Left renal cortex interstitium (tissue), 4 donors: ENCODE measurements around the gene SH3D19. TPM values are rescaled to one million over a fixed set of nuclear protein-coding genes. Genes with fewer than 3 reads are reported as not detected.
"Not testable (repeated sequence)": the region's sequence is repeated elsewhere in the genome, so short reads cannot be mapped to it uniquely, and the experiment has no call there.

ENCODE experiments used
- DNase-seq, 4 donors: peaks; one replicate each; pipeline ENCODE4 v3.0.0-alpha.2; 2013; ENCODE audit warnings: low read depth in 4 of 4, low spot score in 2 of 4, missing footprints in 1 of 4
- polyA plus RNA-seq, 4 donors: library from polyadenylated mRNA; unstranded; fragments of 120-200 nt; gene quantifications; one replicate each; pipeline ENCODE4 v1.2.1, GENCODE V29; 2013; ENCODE audit not compliant: insufficient read length in 4 of 4

SH3D19 gene
- polyA plus RNA-seq, 4 donors: 25.3 to 34.8 (median 27.7) TPM

DNA sequence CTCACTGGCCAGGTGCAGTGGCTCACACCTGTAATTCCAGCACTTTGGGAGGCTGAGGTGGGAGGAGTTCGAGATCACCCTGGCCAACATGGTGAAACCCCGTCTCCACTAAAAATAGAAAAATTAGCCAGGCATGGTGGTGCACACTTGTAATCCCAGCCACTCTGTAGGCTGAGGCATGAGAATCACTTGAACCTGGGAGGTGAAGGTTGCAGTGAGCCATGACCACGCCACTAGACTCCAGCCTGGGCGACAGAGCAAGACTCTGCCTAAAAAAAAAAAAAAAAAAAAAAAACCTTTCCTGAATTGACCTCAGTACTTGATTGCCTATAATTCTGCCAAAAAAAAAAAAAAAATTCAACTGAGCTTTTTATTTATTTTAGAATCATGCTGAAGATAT is 3.2 kb downstream of the SH3D19 start:
- DNase-seq: not testable (repeated sequence)

GRCh38 chr4:151321586-151321985 is 3.8 kb downstream of the SH3D19 start:
- DNase-seq: no peak

DNA sequence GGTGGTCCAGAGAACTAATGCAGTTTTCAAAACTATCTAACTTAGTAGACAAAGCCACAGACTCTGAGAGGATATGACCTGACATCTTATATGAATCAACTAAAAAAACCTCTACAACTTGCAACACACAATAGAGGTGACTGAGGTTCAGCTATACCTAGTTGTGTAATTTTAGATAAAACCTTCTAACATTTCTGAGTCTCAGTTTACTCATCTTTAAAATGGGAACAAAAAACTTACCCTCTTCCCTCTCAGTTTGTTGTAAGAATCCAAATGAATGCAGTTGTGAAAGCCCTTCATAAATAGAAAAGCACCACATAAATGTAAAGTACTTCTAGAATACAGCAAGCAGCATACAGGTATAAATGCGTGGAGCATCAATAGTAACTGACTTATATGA is 5.9 kb downstream of the SH3D19 start:
- DNase-seq: no peak

DNA sequence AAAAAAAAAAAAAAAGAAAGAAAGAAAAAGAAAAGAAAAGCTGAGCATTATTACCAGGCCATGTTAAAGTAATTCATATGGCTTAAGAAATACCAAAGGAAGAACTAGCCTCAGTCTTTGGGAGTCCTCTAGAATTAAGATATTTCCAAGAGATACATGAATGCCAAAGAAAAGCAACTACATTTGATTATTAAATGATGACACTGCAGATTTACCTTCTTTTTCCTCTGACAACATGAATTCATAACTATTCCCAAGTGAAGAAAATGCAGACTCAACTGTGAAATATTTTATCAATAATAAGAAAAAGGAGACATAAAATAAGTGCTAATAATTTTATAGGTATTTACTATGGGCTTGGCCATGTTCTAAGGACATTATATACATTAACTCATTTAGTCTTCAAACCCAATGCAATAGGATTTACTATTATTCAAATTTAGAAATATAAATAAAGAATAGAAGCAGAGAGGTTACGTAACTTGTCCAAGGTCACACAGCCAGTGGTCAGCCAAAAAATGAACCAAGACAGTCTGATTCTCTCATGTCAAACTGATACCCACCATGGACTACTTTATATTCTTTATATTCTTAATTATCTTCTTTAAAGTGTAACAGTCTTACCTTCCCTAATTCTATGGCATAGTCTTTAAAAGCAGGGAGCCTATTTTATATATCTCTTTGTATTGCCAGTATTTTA is 6.9 kb downstream of the SH3D19 start:
- DNase-seq: no peak

DNA sequence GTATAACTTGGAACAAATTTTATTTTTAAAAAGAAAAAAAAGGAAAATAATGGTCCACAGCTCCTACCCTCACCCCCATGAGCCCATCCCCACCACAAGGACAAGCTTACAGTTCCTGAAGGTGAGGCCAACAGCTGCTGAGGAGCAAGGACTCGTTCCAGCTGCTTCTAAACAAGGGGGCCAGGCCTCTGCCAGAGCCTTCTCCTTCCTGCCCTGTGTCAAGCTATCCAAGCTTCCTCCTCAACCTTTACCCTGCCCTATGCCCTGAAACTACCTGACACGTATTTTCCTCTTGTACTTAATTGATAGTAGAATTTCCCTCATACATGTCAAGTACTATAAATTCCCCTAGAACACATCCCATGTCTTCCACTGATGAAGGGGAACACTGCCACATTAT is 8.8 kb downstream of the SH3D19 start:
- no peak for DNase-seq

- DNase-seq: no peak
These were observed 10.1 kb downstream of the SH3D19 start for GRCh38 chr4:151315212-151315886.

DNA sequence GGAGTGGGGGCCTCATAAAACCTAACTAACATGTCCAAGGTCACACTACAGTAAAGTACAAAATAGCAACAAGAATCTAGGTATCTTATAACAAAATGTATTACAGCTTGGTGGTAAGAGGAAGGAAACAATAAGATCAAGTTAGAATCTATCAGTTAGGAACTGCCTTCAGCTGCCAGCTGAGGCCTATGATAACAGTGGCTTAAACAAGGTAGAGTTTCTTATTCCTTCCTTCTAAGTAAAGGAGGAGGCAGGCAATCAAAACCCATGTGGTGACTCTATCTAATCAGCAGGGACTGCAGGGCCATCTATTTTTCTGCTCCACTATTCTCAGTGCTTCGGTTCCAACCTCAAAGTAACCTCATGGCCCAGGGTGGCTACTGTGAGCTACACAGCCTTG is 10.9 kb downstream of the SH3D19 start:
- DNase-seq: no peak

- DNase-seq: no peak
These were observed 11.4 kb downstream of the SH3D19 start for GRCh38 chr4:151314010-151314355.

GRCh38 chr4:151313306-151314009 is 11.9 kb downstream of the SH3D19 start:
- DNase-seq: no peak

DNA sequence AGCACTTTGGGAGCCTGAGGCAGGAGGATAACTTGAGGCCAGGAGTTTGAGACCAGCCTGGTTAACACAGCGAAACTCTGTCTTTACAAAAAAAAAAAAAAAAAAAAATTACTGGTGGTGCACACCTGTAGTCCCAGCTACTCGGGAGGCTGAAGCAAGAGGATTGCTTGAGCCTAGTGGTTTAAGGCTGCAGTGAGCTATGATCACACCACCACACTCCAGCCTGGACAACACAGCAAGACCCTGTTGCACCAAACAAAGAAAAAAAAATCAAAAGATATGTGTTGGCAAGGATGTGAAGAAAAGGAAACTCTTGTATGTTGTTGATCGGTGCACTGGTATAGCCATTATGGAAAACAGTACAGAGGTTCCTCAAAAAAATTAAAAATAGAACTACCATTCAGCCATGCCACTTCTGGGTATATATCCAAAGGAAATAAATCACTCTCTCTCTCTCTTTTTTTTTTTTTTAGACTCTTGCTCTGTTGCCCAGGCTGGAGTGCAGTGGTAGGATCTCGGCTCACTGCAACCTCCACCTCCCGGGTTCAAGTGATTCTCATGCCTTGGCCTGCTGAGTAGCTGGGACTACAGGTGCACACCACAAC is 15.2 kb downstream of the SH3D19 start:
- DNase-seq: no peak

DNA sequence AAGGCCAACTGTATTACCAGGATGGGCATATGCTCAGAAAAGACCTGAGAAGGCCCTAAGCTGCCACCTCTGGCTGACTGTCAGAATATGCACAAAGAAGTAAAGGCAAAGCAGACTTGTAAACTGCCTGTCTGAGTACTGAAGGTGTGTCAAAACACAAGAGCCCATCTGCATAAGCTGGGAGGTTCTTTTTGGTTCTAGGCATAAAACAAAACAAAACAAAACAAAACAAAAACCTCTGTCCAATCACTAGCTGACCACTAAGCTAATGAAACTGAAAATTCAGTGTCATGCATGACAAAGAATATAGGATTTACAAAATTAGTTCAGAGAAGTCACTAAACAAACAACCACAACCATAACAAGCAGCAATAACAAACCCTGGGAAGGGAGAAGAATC is 20.6 kb downstream of the SH3D19 start:
- no peak for DNase-seq

GRCh38 chr4:151304226-151304625 is 21.2 kb downstream of the SH3D19 start:
- no peak for DNase-seq

DNA sequence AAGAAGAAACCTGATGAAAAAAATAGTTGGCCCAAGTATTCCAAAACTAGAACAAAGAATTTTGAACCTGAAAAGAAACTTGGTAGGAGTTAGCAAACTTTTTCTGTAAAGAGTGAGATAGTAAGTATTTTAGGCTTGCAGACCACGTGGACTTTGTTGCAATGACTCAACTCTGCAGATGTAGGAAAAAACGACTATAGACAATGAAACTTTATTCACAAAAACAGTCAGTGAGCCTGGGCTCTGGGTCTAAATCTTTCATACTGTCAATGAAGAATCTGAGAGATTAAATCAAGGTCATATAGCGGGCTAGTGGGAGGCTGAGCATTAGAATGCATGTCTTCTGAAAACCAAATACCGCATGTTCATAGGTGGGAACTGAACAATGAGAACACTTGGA is 23.0 kb downstream of the SH3D19 start:
- no peak for DNase-seq

DNA sequence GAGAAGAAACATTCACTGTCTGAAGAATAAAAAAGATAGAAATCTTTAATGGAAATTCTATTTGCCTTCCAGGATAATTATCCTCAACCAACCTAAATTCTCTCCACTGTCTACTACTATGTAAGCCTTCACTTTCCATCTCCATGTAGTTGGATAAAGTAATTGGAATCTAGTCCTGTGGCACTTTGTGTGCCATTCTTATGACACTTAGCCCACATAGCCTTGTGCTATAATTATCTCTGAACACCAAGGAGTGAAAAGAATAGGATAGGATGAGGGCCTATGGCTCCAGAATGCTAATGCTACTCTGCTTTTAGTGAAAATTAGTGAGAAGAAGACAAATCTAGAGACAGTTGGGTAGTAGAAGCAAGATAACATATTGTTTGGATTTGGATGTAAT is 28.2 kb downstream of the SH3D19 start:
- no peak for DNase-seq

DNA sequence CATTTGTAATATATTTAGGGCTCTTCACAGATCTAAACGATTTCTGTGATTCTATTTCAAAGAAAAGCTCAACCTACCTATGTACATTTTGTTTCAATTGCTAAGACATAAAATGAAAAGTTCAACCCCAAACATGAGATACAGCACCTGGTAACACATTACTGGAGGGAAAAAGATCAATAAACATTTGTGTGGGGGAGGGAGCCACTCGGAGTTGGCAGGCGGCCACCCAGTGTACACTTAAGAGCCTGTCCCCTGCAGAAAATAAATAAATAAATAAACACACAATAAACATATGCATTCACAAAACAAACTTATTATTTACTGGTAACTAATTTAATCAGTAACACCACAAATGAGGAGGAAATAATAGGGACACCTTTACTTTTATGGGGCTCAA is 29.2 kb downstream of the SH3D19 start:
- DNase-seq: no peak

DNA sequence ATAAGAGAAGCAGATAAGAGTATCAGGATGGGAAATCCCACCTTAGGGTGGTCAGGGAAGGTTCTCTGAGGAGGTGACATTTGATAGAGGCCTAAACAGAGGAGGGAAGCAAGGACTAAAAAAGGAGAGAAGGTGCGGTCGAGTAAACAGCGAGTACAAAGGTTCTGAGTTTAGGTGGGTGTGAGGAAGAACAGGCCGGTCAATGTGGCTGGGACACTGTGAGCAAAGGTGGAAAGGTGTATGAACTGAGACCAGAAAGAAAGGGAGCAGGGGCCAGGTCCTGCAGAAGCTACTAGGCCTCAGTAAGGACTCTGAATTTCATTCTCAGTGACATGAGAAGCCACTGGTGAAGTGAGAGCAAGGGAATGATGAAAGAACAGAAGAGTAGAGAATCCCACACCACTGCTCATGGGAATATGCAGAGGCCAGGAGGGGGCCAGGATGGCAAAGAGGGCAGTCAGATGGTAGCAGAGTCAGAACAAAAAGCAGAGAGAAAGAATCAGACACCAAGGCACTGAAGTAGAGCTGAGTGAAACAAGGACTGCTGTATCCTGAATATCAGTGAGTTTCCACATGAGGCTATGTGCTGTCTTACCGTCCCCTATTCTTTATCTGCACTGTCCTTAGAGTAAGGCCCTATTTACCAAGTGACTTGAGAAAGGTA is 30.4 kb downstream of the SH3D19 start:
- no peak for DNase-seq

DNA sequence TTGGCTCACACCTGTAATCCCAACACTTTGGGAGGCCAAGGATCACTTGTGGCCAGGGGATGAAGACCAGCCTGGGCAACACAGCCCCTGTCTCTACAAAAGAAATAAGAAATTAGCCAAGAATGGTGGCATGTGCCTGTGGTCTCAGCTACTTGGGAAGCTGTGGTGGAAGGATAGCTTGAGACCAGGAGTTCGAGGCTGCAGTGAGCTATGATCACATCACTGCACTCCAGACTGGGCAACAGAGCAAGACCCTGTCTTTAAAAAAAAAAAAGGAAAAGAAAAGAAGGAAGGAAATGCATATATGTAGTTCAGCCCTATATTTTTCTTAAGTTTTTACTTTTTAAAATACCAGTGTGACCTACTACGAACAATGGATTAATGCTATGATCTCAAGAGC is 33.4 kb downstream of the SH3D19 start:
- no peak for DNase-seq

DNA sequence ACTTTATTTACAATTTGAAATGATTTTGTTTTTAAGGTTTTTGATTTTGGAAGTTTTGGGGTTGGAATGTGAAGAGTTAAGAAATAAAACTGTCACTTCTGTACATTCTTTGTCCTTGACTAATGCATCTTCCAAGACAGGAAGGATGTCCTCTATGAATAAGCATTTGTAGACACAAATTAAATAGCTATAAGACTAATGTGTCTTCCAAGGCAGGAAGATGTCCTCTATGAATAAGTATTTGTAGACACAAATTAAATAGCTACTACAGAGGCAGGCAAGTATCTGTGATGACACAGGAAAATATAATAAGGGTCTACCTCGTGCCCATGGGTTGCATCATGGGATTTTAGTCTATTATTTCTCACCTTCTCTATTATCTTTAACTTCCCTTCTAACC is 33.9 kb downstream of the SH3D19 start:
- DNase-seq: no peak

DNA sequence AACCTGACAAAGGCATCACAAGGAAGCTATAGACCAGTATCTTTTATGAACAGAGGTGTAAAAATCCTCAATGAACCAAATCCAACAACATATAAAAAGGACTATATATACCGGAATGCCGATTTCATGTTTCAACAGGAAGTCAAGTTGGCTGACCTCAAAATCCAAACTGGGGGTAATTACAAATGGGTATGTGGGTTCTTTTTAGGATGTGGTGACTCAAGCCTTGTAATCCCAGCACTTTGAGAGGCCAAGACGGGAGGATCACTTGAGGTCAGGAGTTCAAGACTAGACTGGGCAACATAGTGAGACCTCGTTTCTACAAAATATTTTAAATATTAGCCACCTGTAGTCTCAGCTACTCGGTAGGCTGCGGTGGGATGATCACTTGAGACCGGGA is 38.0 kb downstream of the SH3D19 start:
- no peak for DNase-seq

GRCh38 chr4:151284534-151285245 is 40.7 kb downstream of the SH3D19 start:
- DNase-seq: no peak
